RWPE1 (cell line): ENCODE data around the gene CKB.
"Not testable (repeated sequence)": the region's sequence is repeated elsewhere in the genome, so short reads cannot be mapped to it uniquely, and the experiment has no call there.

Experiments used
- CTCF ChIA-PET: fragments of 350-600 bp; sonication (Branson Sonifier 250); formaldehyde crosslinking; extraction: SDS; loops from one replicate; lab custom pipeline; 2021; lab: Yijun Ruan, JAX
- POLR2A ChIA-PET: fragments of 400-600 bp; formaldehyde crosslinking; extraction: SDS; loops from one replicate; lab custom pipeline; 2020; ENCODE audit warnings: antibody characterized with exemption; ENCODE audit not compliant: low non-redundant PET; lab: Yijun Ruan, JAX
- DNase-seq: peaks from one replicate; pipeline ENCODE4 v3.0.0; 2012; ENCODE audit warnings: low spot score
- H3K27ac ChIP-seq: fragments of 450-650 bp; 2 replicates; pipeline ENCODE4 v1.5.1; 2017
- TF ChIP-seq, protein P1 (sequence below): fragments of 450-650 bp; conservative IDR thresholded peaks from 2 replicates; pipeline ENCODE4 v1.5.1; 2017; ENCODE audit warnings: low read depth, mild to moderate bottlenecking

Gene CKB

GRCh38 chr14:103514596-103515421 is 7.8 kb downstream of the CKB start:
- TF ChIP-seq, protein P1, sequence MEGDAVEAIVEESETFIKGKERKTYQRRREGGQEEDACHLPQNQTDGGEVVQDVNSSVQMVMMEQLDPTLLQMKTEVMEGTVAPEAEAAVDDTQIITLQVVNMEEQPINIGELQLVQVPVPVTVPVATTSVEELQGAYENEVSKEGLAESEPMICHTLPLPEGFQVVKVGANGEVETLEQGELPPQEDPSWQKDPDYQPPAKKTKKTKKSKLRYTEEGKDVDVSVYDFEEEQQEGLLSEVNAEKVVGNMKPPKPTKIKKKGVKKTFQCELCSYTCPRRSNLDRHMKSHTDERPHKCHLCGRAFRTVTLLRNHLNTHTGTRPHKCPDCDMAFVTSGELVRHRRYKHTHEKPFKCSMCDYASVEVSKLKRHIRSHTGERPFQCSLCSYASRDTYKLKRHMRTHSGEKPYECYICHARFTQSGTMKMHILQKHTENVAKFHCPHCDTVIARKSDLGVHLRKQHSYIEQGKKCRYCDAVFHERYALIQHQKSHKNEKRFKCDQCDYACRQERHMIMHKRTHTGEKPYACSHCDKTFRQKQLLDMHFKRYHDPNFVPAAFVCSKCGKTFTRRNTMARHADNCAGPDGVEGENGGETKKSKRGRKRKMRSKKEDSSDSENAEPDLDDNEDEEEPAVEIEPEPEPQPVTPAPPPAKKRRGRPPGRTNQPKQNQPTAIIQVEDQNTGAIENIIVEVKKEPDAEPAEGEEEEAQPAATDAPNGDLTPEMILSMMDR: no peak
- POLR2A ChIA-PET: no interaction called here
- no peak for DNase-seq

DNA sequence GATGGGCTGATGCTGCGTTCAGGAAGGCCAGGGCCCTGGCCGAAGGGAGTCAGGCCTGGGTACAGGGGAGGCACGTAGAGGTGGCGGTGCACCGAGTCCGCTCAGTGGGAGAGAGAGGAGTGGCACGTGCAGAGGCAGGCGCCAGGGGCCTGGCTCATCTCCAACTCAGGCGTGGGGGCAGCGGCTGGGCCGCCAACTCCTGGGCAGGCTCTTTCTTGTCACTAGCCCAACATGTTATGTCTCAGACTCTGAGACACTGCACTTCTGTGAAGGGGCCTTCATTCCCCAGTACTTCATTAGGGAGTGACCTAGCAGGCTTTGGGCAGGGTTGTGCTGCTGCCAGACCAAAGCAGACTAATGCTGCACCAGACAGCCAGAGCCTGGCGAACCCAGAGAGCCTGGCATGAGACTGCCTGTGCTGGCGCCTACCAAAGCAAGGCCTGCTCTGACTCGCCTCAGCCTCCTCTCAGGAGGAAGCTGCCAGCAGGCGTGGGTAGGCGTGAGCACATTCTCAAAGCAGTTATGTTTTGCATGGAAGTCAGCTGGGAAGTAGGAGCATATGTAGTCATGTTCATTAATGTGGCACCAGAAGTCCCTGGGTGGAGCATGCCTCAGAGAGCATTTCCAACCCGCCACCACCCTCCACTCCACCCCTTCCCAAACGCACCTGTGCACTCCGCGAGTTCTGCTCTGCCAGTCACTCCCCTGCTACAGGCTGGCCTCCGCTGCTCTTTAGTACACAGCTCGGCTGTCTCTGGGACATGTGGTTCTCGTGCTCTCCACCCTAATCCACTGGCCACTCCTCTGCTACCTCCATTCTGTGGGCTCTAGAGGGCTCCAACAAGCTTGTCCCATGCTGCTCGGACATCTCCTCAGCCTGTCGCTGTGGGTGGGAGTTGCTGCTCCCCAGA is 9.7 kb downstream of the CKB start:
- POLR2A ChIA-PET: interaction anchor here (0.7 to 1.0 kb wide), 3 partner anchors 9 to 36 kb away, joined by 3 to 8 read pairs (median 3); partner anchors contain the start of gene CKB
- TF ChIP-seq, protein P1: peak; percentile 49
- CTCF ChIA-PET: interaction anchor here (0.5 to 0.9 kb wide), 5 partner anchors 8 to 738 kb away, joined by 3 read pairs; no protein-coding TSS in a partner anchor
- peak; percentile 92 for DNase-seq
- H3K27ac ChIP-seq: peak overlapping the region; percentile 100

More at GRCh38 chr14:103514596-103515421, 7.8 kb downstream of the CKB start:
- CTCF ChIA-PET: interaction anchor here (1.2 kb wide), 1 partner anchor 32 kb away, joined by 5 read pairs; no protein-coding TSS in a partner anchor
- peak overlapping the region; percentile 100 for H3K27ac ChIP-seq

GRCh38 chr14:103512180-103512579 is 10.4 kb downstream of the CKB start:
- CTCF ChIA-PET: interaction anchor here (0.7 kb wide), 1 partner anchor 74 kb away, joined by 3 read pairs; no protein-coding TSS in a partner anchor
- DNase-seq, POLR2A ChIA-PET: not testable (repeated sequence)
- peak overlapping the region; percentile 100 for H3K27ac ChIP-seq

- no peak for DNase-seq
- ChIA-PET POLR2A (no interaction called here), CTCF (interaction anchor here (0.6 to 1.7 kb wide), 2 partner anchors 11 to 1011 kb away, joined by 3 to 12 read pairs; no protein-coding TSS in a partner anchor)
- H3K27ac ChIP-seq: peak overlapping the region; percentile 100
- TF ChIP-seq, protein P1: no peak
Observed at GRCh38 chr14:103510724-103511693, 11.6 kb downstream of the CKB start.

DNA sequence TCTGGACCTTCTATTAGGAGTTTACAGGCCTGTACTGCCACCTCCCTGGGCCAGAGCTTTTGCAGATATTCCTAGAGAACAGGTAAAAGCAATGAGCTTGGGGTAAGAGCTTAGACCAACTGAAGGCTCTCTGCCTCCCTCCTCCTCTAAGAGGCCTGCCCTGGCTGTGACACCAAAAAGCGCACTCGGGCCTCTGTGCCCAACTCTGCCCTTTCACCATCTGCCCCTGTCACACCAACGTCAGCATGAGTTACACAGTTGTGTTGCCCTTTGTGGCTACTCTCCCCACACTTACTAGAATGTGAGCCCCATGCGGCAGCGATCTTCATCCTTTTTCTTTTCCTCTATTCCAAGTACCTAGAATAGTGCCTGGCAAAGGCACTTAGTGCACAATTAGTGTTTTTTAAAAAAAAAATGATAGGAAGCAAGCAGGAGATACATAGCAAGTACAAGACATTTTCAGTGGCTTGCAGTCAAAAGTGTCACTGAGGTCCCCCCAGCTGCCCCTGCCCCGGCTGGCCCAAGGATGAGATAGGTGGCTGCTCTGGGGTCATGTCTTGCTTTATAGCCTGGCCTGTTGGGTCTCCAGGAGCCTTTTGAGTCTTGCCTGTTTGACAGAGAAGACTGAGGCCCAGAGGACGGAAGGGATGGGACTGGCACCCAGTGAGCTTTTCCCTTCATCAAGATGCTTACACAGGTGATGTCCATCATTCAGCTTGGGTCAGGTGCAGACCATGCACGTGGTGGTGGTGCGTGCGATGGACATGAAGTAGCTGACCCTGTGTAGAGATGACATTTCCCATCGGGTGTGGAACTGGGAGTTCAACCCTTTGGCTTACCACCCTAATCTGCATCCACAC is 12.5 kb downstream of the CKB start:
- POLR2A ChIA-PET: interaction anchor here (0.6 to 0.7 kb wide), 2 partner anchors 34 to 56 kb away, joined by 4 to 6 read pairs; no protein-coding TSS in a partner anchor

More for the DNA sequence above, 12.5 kb downstream of the CKB start:
- peak overlapping the region; percentile 100 for H3K27ac ChIP-seq
- TF ChIP-seq, protein P1: no peak
- DNase-seq: no peak
- CTCF ChIA-PET: interaction anchor here (0.6 to 1.7 kb wide), 3 partner anchors 10 to 1010 kb away, joined by 3 to 12 read pairs (median 3); no protein-coding TSS in a partner anchor
